Measurements from ENCODE around the gene PRKCD.

PRKCD gene

DNA sequence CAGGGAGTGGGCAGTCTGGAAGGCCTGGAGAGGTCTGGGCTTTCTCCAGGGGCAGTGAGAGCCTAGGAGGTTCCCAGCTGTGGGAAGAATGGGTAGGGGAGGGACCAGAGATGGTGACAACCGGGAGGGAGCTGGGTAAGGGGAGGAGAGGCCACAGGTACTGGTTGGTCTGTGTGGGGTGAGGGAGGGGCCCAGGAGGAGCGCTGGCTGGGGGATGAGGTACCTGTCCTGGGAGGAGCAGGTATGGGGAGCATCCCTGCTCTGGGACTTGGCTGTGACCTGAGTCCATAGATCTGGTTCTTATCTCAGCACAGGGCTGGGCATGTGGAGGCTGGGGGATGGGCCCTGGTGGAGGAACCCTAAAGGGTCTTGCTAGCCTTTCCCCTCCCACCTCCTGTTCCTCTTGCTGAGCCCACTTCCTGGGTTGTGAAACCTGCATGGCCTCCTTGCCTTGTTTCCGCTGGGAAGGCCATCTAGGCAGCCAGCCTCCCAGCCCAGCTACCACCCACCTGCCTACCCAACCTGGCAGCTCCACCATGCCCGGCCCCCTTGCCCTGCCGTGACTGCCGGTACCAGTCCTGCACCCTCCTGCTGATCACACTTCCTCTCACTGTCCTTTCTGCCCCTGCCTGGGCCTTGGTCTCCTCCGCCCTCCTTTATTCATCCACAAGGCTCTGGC, 11.0 kb downstream of the PRKCD start:
- no peak for DNase-seq

DNA sequence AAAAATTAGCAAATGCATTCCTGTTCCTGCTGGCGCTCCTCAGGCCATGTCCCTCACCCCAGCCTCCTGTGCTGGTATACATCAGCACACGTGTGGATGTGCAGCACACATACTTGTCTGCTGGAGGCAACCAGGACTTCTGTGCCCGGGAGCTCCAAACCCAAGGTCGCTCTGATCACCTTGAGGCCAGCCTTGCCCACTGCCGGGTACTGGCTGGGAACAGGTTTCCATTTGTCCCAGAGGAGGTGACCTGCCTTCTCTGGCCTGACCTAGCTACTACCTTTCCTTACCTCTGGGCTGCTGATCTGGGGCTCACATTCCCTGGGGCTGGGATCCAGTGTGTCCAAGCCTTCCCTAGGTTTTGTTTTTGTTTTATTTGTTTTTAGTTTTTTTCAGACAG, 12.1 kb downstream of the PRKCD start:
- no peak for DNase-seq

GRCh38 chr3:53174346-53175250, 13.6 kb downstream of the PRKCD start:
- DNase-seq, result no peak

DNA sequence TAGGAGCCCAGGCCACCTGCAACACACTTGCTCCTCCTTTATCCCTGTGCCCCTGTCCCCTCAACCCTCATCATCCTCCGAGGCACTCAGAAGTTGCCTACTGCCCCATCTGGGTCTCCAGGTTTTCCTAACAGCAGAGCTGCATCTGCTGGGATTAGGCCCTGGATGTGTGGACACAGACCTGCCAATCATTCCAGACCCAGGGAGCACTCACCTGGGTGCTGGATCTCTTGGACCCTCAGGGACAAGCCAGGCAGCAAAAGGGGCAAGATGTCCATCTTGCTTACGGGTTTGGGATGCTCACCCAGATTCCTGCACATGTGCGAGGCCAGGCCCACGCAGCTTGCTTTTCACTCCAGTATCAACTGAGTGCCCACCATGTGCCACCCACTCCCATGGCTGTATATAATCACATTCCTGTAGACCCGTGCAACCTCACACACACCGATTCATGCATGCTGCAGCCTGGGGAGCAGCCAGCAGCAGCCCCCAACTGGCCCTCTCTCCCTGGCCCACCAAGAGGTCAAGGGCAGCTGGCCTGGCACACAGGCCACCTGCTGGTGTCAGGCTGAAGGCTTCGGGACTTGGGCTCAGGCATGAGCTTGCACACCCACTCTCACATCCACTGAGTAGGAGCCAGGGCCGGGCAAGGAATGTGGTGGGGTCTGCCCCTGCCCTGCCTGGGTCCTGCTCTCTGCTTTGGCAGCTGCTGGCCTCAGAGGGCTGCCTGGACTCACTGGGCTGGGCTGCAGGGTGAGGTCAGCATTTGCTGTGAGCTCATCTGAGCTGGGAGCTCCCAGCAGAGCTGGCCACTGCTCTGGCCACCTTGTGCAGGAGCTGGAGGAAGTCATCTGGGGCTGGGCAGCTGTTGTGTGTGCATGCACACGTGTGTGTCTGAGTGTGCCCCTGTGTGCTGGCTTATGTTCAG, 14.9 kb downstream of the PRKCD start:
- DNase-seq, result no peak

GRCh38 chr3:53178246-53178645, 17.2 kb downstream of the PRKCD start:
- no peak for DNase-seq

- no peak for DNase-seq
Measured at GRCh38 chr3:53179580-53179979, 18.6 kb downstream of the PRKCD start.

DNA sequence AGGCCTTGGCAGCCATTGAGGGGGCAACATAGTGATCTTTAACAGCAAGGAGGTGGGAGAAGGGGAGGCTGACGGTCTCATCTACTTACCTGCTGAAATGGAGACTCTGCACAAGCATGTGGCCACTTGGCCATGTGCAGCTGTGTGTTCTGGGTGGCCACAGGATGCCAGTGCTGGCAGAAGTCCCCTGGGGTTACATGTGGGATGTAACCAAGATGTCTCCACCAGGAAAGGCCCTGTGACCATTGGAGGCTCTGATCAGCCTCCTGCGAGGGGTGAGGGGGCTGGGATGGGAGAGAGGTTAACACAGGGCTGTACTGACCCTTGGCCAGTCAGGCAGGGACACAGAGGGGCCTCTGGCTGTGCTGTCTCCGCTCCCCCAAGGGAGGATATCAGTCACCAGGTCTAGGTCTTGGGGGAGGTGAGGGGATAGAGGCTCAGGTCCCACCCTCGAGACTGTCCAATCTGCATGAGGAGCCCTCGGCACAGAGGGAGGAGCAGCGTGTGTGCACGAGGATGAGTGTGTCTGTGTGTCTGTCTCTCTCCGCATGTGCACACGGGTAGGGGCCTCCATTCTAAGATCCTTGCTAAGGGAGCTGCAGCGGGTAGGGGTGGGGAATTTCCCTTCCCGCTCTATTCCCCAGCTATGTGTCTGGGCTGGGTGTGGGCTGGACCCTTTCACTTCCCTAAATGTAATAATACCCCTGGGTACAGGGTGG, 19.5 kb downstream of the PRKCD start:
- DNase-seq, result no peak

DNA sequence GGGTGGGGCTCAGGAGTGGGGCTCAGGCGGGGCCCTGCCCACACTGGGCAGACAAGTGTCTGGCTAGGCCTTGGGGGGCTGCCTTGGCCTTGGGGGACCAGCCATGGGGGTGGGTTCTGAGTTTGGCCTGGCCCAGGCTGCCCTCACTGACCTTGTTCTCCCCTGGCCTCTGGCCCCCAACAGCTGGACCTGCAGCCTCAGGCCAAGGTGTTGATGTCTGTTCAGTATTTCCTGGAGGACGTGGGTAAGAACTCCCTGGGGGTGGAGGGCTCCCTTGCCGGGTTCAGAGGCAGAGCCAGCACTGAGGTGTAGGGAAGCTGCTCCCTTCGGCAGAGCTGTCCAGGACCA, 20.0 kb downstream of the PRKCD start:
- DNase-seq, result no peak

DNA sequence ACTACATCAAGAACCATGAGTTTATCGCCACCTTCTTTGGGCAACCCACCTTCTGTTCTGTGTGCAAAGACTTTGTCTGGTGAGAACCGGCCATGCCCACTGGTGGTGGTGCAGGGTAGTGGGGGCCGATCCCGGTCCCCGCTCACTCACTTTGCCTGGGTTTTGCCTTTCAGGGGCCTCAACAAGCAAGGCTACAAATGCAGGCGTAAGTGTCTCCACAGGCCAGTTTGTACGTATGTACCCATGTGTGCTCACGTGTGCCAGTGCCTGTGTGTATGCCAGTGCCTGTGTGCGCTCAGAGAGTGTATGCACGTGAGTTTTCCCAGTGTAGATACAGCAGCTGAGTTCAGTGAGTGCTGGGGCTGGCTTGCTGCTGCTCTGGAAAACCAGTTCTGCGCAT, 20.5 kb downstream of the PRKCD start:
- DNase-seq, result no peak

DNA sequence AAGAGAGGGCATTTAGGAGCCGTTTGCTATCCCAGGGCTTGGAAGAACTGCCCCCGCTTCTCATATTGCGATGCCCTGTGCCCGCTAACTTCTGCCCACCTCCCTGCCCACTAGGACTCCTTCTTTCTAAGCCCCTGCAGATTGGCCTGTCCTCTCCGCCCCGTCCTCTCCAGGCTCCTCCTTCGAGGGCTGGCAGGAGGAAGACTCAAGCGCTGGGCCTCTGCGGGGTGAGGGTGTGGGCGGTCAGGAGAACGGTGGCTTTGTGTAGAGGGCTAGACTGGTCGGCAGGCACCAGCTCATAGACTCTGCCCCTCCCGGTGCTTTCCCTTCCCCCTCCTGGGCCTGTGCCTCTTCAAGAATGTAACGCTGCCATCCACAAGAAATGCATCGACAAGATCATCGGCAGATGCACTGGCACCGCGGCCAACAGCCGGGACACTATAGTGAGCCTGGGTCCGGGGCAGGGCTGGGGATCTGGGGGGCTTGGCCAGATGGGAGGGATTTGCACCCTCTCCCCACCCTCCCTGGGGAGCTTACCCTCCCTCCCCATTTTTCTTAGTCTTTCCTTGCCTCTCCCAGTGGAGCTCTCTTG, 21.9 kb downstream of the PRKCD start:
- no peak for DNase-seq

GRCh38 chr3:53183514-53183913, 22.5 kb downstream of the PRKCD start:
- no peak for DNase-seq

GRCh38 chr3:53184701-53185100, 23.7 kb downstream of the PRKCD start:
- no peak for DNase-seq

GRCh38 chr3:53185761-53186465, 24.9 kb downstream of the PRKCD start:
- no peak for DNase-seq

DNA sequence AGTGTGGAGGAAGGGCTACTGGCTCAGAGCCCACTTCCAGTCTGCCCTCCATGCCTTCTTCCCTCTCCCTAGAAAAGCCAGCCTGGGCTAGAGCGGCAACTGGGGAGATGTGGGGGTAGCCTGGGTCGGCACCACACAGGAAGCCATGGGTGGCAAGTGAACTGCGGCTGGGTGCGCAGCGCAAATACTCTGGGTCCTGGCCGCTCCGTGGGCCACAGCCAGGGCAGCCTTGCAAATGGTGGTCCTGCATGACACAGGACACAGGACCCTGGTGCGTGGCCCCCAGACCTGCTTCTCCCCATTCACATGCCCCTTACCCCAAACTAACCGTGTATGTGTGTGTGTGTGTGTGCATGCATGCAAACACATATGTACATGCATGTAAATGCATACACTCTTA, 25.7 kb downstream of the PRKCD start:
- DNase-seq, result no peak

GRCh38 chr3:53187430-53187829, 26.4 kb downstream of the PRKCD start:
- no peak for DNase-seq

DNA sequence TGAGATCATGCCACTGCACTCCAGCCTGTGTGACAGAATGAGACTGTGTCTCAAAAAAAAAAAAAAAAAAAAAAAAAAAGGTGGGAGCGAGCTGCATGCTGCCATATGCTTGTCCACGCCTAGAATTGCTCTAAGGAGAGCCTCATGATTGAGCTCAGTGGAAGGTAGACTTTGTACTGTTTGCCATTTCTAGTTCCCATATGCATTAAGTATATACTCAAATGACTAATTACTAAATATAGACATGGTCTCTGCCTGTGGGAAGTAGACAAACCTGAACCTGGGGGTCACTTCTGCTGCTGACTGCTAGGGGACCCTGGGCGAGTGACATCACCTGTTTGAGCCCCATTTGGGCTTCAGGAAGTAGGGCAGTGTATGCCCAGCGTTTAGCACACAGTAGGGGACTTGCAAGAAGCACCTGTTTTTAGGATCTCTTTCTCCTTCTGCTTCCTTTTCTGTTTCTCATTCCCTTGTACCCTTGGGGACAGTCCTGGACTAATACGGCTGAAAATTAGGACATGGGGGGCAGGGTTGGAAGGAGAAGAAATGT, 27.2 kb downstream of the PRKCD start:
- DNase-seq, result no peak

DNA sequence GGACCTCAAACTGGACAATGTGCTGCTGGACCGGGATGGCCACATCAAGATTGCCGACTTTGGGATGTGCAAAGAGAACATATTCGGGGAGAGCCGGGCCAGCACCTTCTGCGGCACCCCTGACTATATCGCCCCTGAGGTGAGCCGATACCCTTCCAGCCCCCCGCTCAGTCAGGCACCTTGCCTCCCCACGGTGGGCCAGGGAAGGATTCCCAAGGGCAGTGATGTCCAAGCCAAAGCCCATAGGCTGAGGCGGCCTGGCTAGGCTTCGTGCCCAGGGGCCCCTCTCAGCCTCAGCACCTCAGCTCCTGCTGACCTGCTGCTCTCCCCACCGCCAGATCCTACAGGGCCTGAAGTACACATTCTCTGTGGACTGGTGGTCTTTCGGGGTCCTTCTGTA, 27.7 kb downstream of the PRKCD start:
- DNase-seq, result no peak

GRCh38 chr3:53189276-53189675, 28.3 kb downstream of the PRKCD start:
- no peak for DNase-seq

- DNase-seq, result no peak
Measured at GRCh38 chr3:53190659-53191058, 29.6 kb downstream of the PRKCD start.

DNA sequence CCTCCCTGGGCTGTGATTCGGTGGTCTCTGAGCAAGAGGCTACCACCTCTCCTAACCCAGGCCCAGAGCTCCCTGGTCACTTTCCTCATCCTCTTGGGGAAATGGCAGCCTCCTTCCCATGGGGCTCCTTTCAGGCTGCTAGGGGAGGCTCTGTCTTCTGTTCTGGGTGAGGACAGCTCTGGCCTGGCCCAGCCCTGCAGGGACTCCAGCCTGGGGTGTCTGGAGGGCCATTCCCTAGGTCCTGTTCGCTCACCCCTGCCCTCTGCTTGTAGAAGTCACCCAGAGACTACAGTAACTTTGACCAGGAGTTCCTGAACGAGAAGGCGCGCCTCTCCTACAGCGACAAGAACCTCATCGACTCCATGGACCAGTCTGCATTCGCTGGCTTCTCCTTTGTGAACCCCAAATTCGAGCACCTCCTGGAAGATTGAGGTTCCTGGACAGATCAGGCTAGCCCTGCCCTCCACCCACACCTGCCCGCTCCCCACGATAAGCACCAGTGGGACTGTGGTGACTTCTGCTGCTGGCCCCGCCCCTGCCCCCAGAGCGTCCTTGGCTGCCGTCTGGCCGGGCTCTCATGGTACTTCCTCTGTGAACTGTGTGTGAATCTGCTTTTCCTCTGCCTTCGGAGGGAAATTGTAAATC, 30.9 kb downstream of the PRKCD start:
- DNase-seq, result no peak

- DNase-seq, result no peak
Measured at GRCh38 chr3:53192608-53193007, 31.6 kb downstream of the PRKCD start.

Data from activated effector memory CD4-positive, alpha-beta T cell treated with Interleukin-2 at 50 U/mL for 16 hours (primary cell).